HCT116 (cell line): ENCODE results near the gene SLC22A4. TPM values are rescaled to one million over a fixed set of nuclear protein-coding genes. Genes with fewer than 3 reads are reported as not detected.

Experiments used
- ATAC-seq: fragments of 200-7000 bp; cut with Tn5 transposase; 2 replicates; pipeline ENCODE4 v1.9.1; 2020; ENCODE audit warnings: mild to moderate bottlenecking, moderate library complexity
- BruUV-seq: library from RNA; stranded (reverse); fragments of 400-500 nt; replicated peaks from 2 replicates; lab custom pipeline; 2021; lab: Mats Ljungman, UMichigan
- CTCF ChIA-PET: fragments of 300-600 bp; sonication (Branson Sonifier 250); formaldehyde crosslinking; loops from one replicate; lab custom pipeline; 2021; ENCODE audit warnings: antibody characterized with exemption; lab: Charles Lee
- POLR2A ChIA-PET: fragments of 300-600, 350-600 bp; sonication (Branson Sonifier 250); formaldehyde crosslinking; loops from one replicate; lab custom pipeline; 2021; ENCODE audit warnings: antibody characterized with exemption; lab: Charles Lee
- RAD21 ChIA-PET, 2 experiments: fragments of 300-600 bp; sonication (Branson Sonifier 250); formaldehyde crosslinking; loops; one replicate each; lab custom pipeline; 2023; ENCODE audit warnings: low total read pairs in 2 of 2; ENCODE audit not compliant: uncharacterized antibody in 2 of 2, unreplicated experiment in 2 of 2, low non-redundant PET in 1 of 2; lab: Charles Lee
- DNase-seq: peaks from one replicate; pipeline ENCODE4 v3.0.0-alpha.2; 2010; ENCODE audit warnings: low read depth, low spot score
- H2AFZ ChIP-seq: fragments of 200-600 bp; shearing (Covaris generic), sonication (generic); 2 replicates; pipeline ENCODE4 v1.6.1; 2017; ENCODE audit warnings: low read depth, mixed run types, mixed read lengths, antibody characterized with exemption, low read length; ENCODE audit not compliant: poor library complexity, severe bottlenecking
- H3K27ac ChIP-seq: 2 replicates; pipeline ENCODE4 v1.5.1; 2012; ENCODE audit warnings: low read depth, low read length
- H3K27me3 ChIP-seq: fragments of 200-600 bp; sonication (generic); 2 replicates; pipeline ENCODE4 v1.6.1; 2016; ENCODE audit warnings: mixed run types, low read length, mixed read lengths; ENCODE audit not compliant: insufficient read depth
- H3K36me3 ChIP-seq, 2 experiments: fragments of 200-500 bp in 1 of 2; fragments of 200-600 bp in 1 of 2; sonication (Bioruptor generic) in 1 of 2; sonication (generic) in 1 of 2; 2 replicates each; pipeline versions ENCODE4 v1.5.1 to v1.6.1; 2014 to 2016; ENCODE audit warnings: low read length in 2 of 2, inconsistent platforms in 1 of 2, mixed read lengths in 1 of 2, mixed run types in 1 of 2; ENCODE audit not compliant: insufficient read depth in 2 of 2, control insufficient read depth in 1 of 2
- H3K4me1 ChIP-seq, 2 experiments: fragments of 200-600 bp in 1 of 2; sonication (generic) in 1 of 2; 2 replicates each; pipeline versions ENCODE4 v1.5.1 to v1.6.1; 2012 to 2017; ENCODE audit warnings: low read length in 2 of 2, inconsistent platforms in 1 of 2, mild to moderate bottlenecking in 1 of 2, mixed read lengths in 1 of 2, mixed run types in 1 of 2, moderate library complexity in 1 of 2; ENCODE audit not compliant: insufficient read depth in 2 of 2, control insufficient read depth in 1 of 2
- H3K4me2 ChIP-seq: fragments of 200-600 bp; sonication (generic); 2 replicates; pipeline ENCODE4 v1.6.1; 2017; ENCODE audit warnings: mixed run types, low read length, mixed read lengths
- H3K4me3 ChIP-seq, 2 experiments: fragments of 200-600 bp in 1 of 2; sonication (generic) in 1 of 2; replicated peaks in 1 of 2; 2 replicates each; pipeline ENCODE4 v1.5.1; 2011 to 2016; ENCODE audit warnings: low read length in 2 of 2, control low read depth in 1 of 2, low read depth in 1 of 2, mild to moderate bottlenecking in 1 of 2, mixed read lengths in 1 of 2, mixed run types in 1 of 2
- H3K79me2 ChIP-seq: fragments of 200-600 bp; sonication (generic); 2 replicates; pipeline ENCODE4 v1.6.1; 2017; ENCODE audit warnings: mild to moderate bottlenecking, mixed run types, low read length, moderate library complexity, mixed read lengths; ENCODE audit not compliant: insufficient read depth
- H3K9ac ChIP-seq: fragments of 200-600 bp; sonication (generic); 2 replicates; pipeline ENCODE4 v1.6.1; 2016; ENCODE audit warnings: low read length, mixed read lengths
- H3K9me2 ChIP-seq: fragments of 200-600 bp; sonication (generic), shearing (Covaris generic); 2 replicates; pipeline ENCODE4 v1.6.1; 2017; ENCODE audit warnings: mixed run types, mild to moderate bottlenecking, moderate library complexity; ENCODE audit not compliant: insufficient read depth
- H3K9me3 ChIP-seq, 2 experiments: fragments of 200-500 bp in 1 of 2; fragments of 200-600 bp in 1 of 2; sonication (Bioruptor generic) in 1 of 2; sonication (generic) in 1 of 2; 2 replicates each; pipeline ENCODE4 v1.6.1; 2014 to 2017; ENCODE audit warnings: low read length in 2 of 2, mixed read lengths in 2 of 2, inconsistent platforms in 1 of 2, low read depth in 1 of 2, mild to moderate bottlenecking in 1 of 2, mixed run types in 1 of 2, moderate library complexity in 1 of 2; ENCODE audit not compliant: control insufficient read depth in 1 of 2, insufficient read depth in 1 of 2
- H4K20me1 ChIP-seq: fragments of 200-600 bp; sonication (generic), shearing (Covaris generic); 2 replicates; pipeline ENCODE4 v1.6.1; 2017; ENCODE audit warnings: mixed run types, mild to moderate bottlenecking, moderate library complexity; ENCODE audit not compliant: insufficient read depth
- CBX3 ChIP-seq: IDR thresholded peaks from 2 replicates; pipeline ENCODE4 v1.6.1; 2012; ENCODE audit warnings: low read depth
- CEBPB ChIP-seq: IDR thresholded peaks from 2 replicates; pipeline ENCODE4 v1.6.1; 2012; ENCODE audit warnings: low read depth
- EGR1 ChIP-seq: IDR thresholded peaks from 2 replicates; pipeline ENCODE4 v1.6.1; 2012; ENCODE audit warnings: low read depth
- ELF1 ChIP-seq: IDR thresholded peaks from 2 replicates; pipeline ENCODE4 v1.6.1; 2012; ENCODE audit warnings: low read depth, borderline replicate concordance
- EZH2 ChIP-seq: fragments of 200-600 bp; sonication (generic); IDR thresholded peaks from 2 replicates; pipeline ENCODE4 v1.6.1; 2017; ENCODE audit warnings: antibody characterized with exemption, mixed run types
- EZH2phosphoT487 ChIP-seq: fragments of 200-600 bp; IDR thresholded peaks from 2 replicates; pipeline ENCODE4 v1.6.1; 2018; ENCODE audit warnings: antibody characterized with exemption, borderline replicate concordance
- FOSL1 ChIP-seq: IDR thresholded peaks from 2 replicates; pipeline ENCODE4 v1.6.1; 2012; ENCODE audit warnings: low read depth
- JUND ChIP-seq: IDR thresholded peaks from 2 replicates; pipeline ENCODE4 v1.6.1; 2012
- POLR2AphosphoS5 ChIP-seq: IDR thresholded peaks from 2 replicates; pipeline ENCODE4 v1.6.1; 2011; ENCODE audit warnings: mild to moderate bottlenecking, low read depth, low read length, moderate library complexity
- RAD21 ChIP-seq: IDR thresholded peaks from 2 replicates; pipeline ENCODE4 v1.6.1; 2012; ENCODE audit warnings: low read depth, mild to moderate bottlenecking
- SIN3A ChIP-seq: IDR thresholded peaks from 2 replicates; pipeline ENCODE4 v1.6.1; 2012; ENCODE audit warnings: low read depth
- SRF ChIP-seq: IDR thresholded peaks from 2 replicates; pipeline ENCODE4 v1.6.1; 2012; ENCODE audit warnings: low read depth
- YY1 ChIP-seq: IDR thresholded peaks from 2 replicates; pipeline ENCODE4 v1.6.1; 2011; ENCODE audit warnings: low read length, low read depth, moderate library complexity, mild to moderate bottlenecking; ENCODE audit not compliant: insufficient replicate concordance; ENCODE audit errors: extremely low read depth
- ZFX ChIP-seq: fragments of 450-650 bp; IDR thresholded peaks from 2 replicates; pipeline ENCODE4 v1.6.1; 2017
- ZNF274 ChIP-seq: fragments of 200-500 bp; sonication (Bioruptor generic); IDR thresholded peaks from 2 replicates; pipeline ENCODE4 v1.6.1; 2014; ENCODE audit warnings: mild to moderate bottlenecking, low read depth, low read length, inconsistent platforms
- intact Hi-C: fragments of 100-400 bp; cut with micrococcal nuclease; formaldehyde crosslinking; loops from 2 replicates; pipeline ENCODE4 v1.10.0; 2022
- total RNA-seq: library from RNA; stranded (reverse); gene quantifications from one replicate; pipeline ENCODE4 v1.2.1, GENCODE V29; 2021; ENCODE audit not compliant: unreplicated experiment
- TF ChIP-seq, protein P1 (sequence below): IDR thresholded peaks from 2 replicates; pipeline ENCODE4 v1.6.1; 2012
- TF ChIP-seq, protein P2 (sequence below): IDR thresholded peaks from 2 replicates; pipeline ENCODE4 v1.6.1; 2011; ENCODE audit warnings: mild to moderate bottlenecking, low read length, moderate library complexity; ENCODE audit not compliant: insufficient replicate concordance; ENCODE audit errors: extremely low read depth
- TF ChIP-seq, protein P3 (sequence below): IDR thresholded peaks from 2 replicates; pipeline ENCODE4 v1.6.1; 2012; ENCODE audit warnings: low read depth
- TF ChIP-seq, protein P4 (sequence below), 3 experiments: fragments of 200-600 bp in 1 of 3; sonication (generic) in 1 of 3; IDR thresholded peaks in 2 of 3; conservative IDR thresholded peaks in 1 of 3; 2 replicates each; pipeline ENCODE4 v1.5.1; 2012 to 2017; ENCODE audit warnings: low read depth in 2 of 3, low read length in 2 of 3, antibody characterized with exemption in 1 of 3, borderline replicate concordance in 1 of 3, control low read depth in 1 of 3, mild to moderate bottlenecking in 1 of 3, mixed read lengths in 1 of 3, mixed run types in 1 of 3, moderate library complexity in 1 of 3; ENCODE audit not compliant: insufficient read depth in 1 of 3
- TF ChIP-seq, protein P5 (sequence below): IDR thresholded peaks from 2 replicates; pipeline ENCODE4 v1.6.1; 2012

The SLC22A4 gene
- total RNA-seq, 1 experiment from 2014 or later: 0.59 TPM

DNA sequence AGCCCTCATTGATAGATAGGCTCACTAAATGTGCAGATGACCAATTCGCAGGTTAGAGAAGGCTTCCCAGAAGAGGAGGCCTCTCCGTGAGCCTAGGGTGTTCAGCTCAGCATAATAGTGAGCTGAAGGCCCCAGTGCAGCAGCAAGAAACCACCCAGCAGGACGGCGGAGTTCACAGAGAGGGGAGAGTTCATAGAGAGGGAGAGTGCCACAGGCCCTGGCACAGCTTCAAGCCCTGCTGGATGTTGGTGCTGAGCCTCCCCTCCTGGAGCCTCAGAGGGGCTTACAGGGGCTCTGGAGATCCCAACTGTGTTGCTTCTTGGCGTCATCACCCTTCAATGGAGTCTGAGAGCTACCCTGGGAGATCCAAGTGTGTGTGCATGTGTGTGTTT lies 77.4 kb downstream of the SLC22A4 start:
- DNase-seq (no peak), ATAC-seq (no peak)
- TF ChIP-seq CEBPB (no peak), POLR2AphosphoS5 (no peak), EGR1 (no peak), CBX3 (no peak), EZH2phosphoT487 (no peak), ZNF274 (no peak), FOSL1 (no peak), ZFX (no peak), ELF1 (no peak), SIN3A (no peak), SRF (no peak), RAD21 (no peak), YY1 (no peak), EZH2 (no peak), JUND (no peak)
- TF ChIP-seq, protein P1, sequence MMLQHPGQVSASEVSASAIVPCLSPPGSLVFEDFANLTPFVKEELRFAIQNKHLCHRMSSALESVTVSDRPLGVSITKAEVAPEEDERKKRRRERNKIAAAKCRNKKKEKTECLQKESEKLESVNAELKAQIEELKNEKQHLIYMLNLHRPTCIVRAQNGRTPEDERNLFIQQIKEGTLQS: no peak
- TF ChIP-seq, protein P2, sequence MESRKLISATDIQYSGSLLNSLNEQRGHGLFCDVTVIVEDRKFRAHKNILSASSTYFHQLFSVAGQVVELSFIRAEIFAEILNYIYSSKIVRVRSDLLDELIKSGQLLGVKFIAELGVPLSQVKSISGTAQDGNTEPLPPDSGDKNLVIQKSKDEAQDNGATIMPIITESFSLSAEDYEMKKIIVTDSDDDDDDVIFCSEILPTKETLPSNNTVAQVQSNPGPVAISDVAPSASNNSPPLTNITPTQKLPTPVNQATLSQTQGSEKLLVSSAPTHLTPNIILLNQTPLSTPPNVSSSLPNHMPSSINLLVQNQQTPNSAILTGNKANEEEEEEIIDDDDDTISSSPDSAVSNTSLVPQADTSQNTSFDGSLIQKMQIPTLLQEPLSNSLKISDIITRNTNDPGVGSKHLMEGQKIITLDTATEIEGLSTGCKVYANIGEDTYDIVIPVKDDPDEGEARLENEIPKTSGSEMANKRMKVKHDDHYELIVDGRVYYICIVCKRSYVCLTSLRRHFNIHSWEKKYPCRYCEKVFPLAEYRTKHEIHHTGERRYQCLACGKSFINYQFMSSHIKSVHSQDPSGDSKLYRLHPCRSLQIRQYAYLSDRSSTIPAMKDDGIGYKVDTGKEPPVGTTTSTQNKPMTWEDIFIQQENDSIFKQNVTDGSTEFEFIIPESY: no peak
- TF ChIP-seq, protein P3, sequence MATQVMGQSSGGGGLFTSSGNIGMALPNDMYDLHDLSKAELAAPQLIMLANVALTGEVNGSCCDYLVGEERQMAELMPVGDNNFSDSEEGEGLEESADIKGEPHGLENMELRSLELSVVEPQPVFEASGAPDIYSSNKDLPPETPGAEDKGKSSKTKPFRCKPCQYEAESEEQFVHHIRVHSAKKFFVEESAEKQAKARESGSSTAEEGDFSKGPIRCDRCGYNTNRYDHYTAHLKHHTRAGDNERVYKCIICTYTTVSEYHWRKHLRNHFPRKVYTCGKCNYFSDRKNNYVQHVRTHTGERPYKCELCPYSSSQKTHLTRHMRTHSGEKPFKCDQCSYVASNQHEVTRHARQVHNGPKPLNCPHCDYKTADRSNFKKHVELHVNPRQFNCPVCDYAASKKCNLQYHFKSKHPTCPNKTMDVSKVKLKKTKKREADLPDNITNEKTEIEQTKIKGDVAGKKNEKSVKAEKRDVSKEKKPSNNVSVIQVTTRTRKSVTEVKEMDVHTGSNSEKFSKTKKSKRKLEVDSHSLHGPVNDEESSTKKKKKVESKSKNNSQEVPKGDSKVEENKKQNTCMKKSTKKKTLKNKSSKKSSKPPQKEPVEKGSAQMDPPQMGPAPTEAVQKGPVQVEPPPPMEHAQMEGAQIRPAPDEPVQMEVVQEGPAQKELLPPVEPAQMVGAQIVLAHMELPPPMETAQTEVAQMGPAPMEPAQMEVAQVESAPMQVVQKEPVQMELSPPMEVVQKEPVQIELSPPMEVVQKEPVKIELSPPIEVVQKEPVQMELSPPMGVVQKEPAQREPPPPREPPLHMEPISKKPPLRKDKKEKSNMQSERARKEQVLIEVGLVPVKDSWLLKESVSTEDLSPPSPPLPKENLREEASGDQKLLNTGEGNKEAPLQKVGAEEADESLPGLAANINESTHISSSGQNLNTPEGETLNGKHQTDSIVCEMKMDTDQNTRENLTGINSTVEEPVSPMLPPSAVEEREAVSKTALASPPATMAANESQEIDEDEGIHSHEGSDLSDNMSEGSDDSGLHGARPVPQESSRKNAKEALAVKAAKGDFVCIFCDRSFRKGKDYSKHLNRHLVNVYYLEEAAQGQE: no peak
- TF ChIP-seq, protein P4, sequence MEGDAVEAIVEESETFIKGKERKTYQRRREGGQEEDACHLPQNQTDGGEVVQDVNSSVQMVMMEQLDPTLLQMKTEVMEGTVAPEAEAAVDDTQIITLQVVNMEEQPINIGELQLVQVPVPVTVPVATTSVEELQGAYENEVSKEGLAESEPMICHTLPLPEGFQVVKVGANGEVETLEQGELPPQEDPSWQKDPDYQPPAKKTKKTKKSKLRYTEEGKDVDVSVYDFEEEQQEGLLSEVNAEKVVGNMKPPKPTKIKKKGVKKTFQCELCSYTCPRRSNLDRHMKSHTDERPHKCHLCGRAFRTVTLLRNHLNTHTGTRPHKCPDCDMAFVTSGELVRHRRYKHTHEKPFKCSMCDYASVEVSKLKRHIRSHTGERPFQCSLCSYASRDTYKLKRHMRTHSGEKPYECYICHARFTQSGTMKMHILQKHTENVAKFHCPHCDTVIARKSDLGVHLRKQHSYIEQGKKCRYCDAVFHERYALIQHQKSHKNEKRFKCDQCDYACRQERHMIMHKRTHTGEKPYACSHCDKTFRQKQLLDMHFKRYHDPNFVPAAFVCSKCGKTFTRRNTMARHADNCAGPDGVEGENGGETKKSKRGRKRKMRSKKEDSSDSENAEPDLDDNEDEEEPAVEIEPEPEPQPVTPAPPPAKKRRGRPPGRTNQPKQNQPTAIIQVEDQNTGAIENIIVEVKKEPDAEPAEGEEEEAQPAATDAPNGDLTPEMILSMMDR (IDR thresholded peaks at IDR 0.05 in 2 of 3, conservative IDR thresholded peaks at IDR 0.05 in 1 of 3; ENCODE audit: borderline replicate concordance in 1 of 3, insufficient read depth in 1 of 3, low read depth in 2 of 3, low read length in 2 of 3): no peak
- TF ChIP-seq, protein P5, sequence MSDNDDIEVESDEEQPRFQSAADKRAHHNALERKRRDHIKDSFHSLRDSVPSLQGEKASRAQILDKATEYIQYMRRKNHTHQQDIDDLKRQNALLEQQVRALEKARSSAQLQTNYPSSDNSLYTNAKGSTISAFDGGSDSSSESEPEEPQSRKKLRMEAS: no peak
- H3K9me2 ChIP-seq: no peaks in the 10 kb centered on the region
- H3K27me3 ChIP-seq: no peaks in the 10 kb centered on the region
- POLR2A ChIA-PET: no interaction called here
- intact Hi-C loops: no loop called here
- peaks cover 27% of the 10 kb centered on the region; the same call in 1 of the 2 replicates for H3K79me2 ChIP-seq
- H2AFZ ChIP-seq: no peak overlapping the region
- no TSS peak for BruUV-seq
- no peaks in the 10 kb centered on the region for H3K9me3 ChIP-seq
- no peak overlapping the region for H3K4me3 ChIP-seq
- no peak overlapping the region for H3K9ac ChIP-seq
- H3K4me1 ChIP-seq: peaks cover 3 to 32% of the 10 kb centered on the region in 2 experiments
- CTCF ChIA-PET: no interaction called here
- H3K36me3 ChIP-seq: no peaks in the 10 kb centered on the region
- RAD21 ChIA-PET: no interaction called here
- H4K20me1 ChIP-seq: no peaks in the 10 kb centered on the region
- no peak overlapping the region for H3K27ac ChIP-seq
- H3K4me2 ChIP-seq: peak overlapping the region; percentile 94
